GM19395 (cell line): ENCODE measurements around the gene DRD4.

Experiments used
- ATAC-seq: cut with Tn5 transposase; IDR thresholded peaks from one replicate; pipeline ENCODE4 v1.9.1; 2021; ENCODE audit warnings: mild to moderate bottlenecking, moderate library complexity; ENCODE audit not compliant: unreplicated experiment

Gene DRD4

GRCh38 chr11:609341-609811 lies 27.7 kb upstream of the DRD4 start:
- no peak for ATAC-seq

- no peak for ATAC-seq
Measured at GRCh38 chr11:610146-610801, 26.8 kb upstream of the DRD4 start.

GRCh38 chr11:611001-611996 lies 25.8 kb upstream of the DRD4 start:
- no peak for ATAC-seq

GRCh38 chr11:612201-612960 lies 24.7 kb upstream of the DRD4 start:
- no peak for ATAC-seq

- no peak for ATAC-seq
Measured at GRCh38 chr11:612961-613300, 24.1 kb upstream of the DRD4 start.

GRCh38 chr11:613369-613968 lies 23.6 kb upstream of the DRD4 start:
- no peak for ATAC-seq

GRCh38 chr11:614021-614622 lies 22.9 kb upstream of the DRD4 start:
- no peak for ATAC-seq

- ATAC-seq: peak; percentile 0
Measured at GRCh38 chr11:614623-615503, 22.2 kb upstream of the DRD4 start.

- ATAC-seq: peak; percentile 84
Measured at GRCh38 chr11:615504-616319, 21.4 kb upstream of the DRD4 start, which contains the start of gene IRF7. Gene IRF7 (minus strand): TSS chr11:615950. CDS start chr11:615364, 586 bp downstream.

GRCh38 chr11:616320-617198 lies 20.5 kb upstream of the DRD4 start:
- no peak for ATAC-seq

GRCh38 chr11:617199-617911 lies 19.7 kb upstream of the DRD4 start:
- ATAC-seq: no peak

GRCh38 chr11:617912-618682 lies 19.0 kb upstream of the DRD4 start:
- ATAC-seq: no peak

GRCh38 chr11:618856-619627 lies 18.0 kb upstream of the DRD4 start:
- no peak for ATAC-seq

GRCh38 chr11:619628-620050 lies 17.4 kb upstream of the DRD4 start:
- ATAC-seq: no peak

GRCh38 chr11:620201-620600 lies 16.9 kb upstream of the DRD4 start:
- no peak for ATAC-seq
